ENCODE data around the gene CDON. TPM values are rescaled to one million over a fixed set of nuclear protein-coding genes. Genes with fewer than 3 reads are reported as not detected.

Gene CDON
- total and polyA plus RNA-seq, 2 donors (not counting 3 experiments of a cell fraction or from before 2014, with no cell fraction given), result 1.6 to 3.8 TPM

- no peak overlapping the region for H3K4me3 ChIP-seq (replicated peaks in 1 of 3; ENCODE audit: insufficient read depth in 1 of 3, low read depth in 1 of 3, low read length in 3 of 3)
- no peaks in the 10 kb centered on the region for H3K9me1 ChIP-seq (replicated peaks; ENCODE audit: control insufficient read depth, extremely low read depth, insufficient read depth, low read length)
- H3K36me3 ChIP-seq (ENCODE audit: control insufficient read depth in 2 of 2, extremely low read depth in 1 of 2, insufficient read depth in 2 of 2, low read length in 2 of 2), result no peaks in the 10 kb centered on the region
- H4K20me1 ChIP-seq (replicated peaks; ENCODE audit: control insufficient read depth, extremely low read depth, insufficient read depth, low read length), result no peaks in the 10 kb centered on the region
- TF ChIP-seq JUN (IDR thresholded peaks at IDR 0.05; ENCODE audit: borderline replicate concordance, insufficient read depth, insufficient read length, low read depth) (no peak), POLR2A (IDR thresholded peaks at IDR 0.05; ENCODE audit: low read depth, low read length) (no peak), CTCF (IDR thresholded peaks at IDR 0.05; ENCODE audit: extremely low read depth in 1 of 2, insufficient read depth in 1 of 2, low read depth in 1 of 2, low read length in 2 of 2) (no peak), MYC (IDR thresholded peaks at IDR 0.05; ENCODE audit: low read depth, low read length) (no peak), POLR2AphosphoS5 (IDR thresholded peaks at IDR 0.05; ENCODE audit: insufficient read depth, low read depth, low read length) (no peak), GATA2 (IDR thresholded peaks at IDR 0.05; ENCODE audit: insufficient read depth, insufficient read length, low read depth, low read length) (no peak), MAX (IDR thresholded peaks at IDR 0.05; ENCODE audit: insufficient read depth, insufficient read length) (no peak), EZH2 (IDR thresholded peaks at IDR 0.05; ENCODE audit: borderline replicate concordance, low read depth, low read length, severe bottlenecking) (no peak), FOS (IDR thresholded peaks at IDR 0.05; ENCODE audit: borderline replicate concordance, insufficient read depth, low read length) (no peak)
- no TSS peak for BruUV-seq (replicated peaks)
- no peaks in the 10 kb centered on the region for H3K79me2 ChIP-seq (ENCODE audit: control insufficient read depth, insufficient read depth, low read length)
- DNase-seq (ENCODE audit: low read depth, low spot score) (no peak), FAIRE-seq (no peak)
- H3K4me2 ChIP-seq (ENCODE audit: insufficient read depth, low read length), result no peak overlapping the region
- no peaks in the 10 kb centered on the region for H3K4me1 ChIP-seq (ENCODE audit: control insufficient read depth, extremely low read depth, insufficient read depth, low read length)
- H3K9ac ChIP-seq (replicated peaks; ENCODE audit: extremely low read depth, insufficient read depth, low read length), result no peak overlapping the region
- H3K27ac ChIP-seq (ENCODE audit: insufficient read depth, low read depth, low read length), result no peak overlapping the region
- dilution Hi-C loops (cut with MboI; ENCODE audit: extremely low pct_ligation_motif_present, low sequenced_read_pairs) (no loop called here), intact Hi-C loops (cut with micrococcal nuclease) (no loop called here)
- ChIA-PET CTCF (no interaction called here), POLR2A (no interaction called here)
- H2AFZ ChIP-seq (ENCODE audit: low read depth, low read length), result no peak overlapping the region
- H3K9me3 ChIP-seq (replicated peaks; ENCODE audit: control insufficient read depth, insufficient read depth, low read length), result no peaks in the 10 kb centered on the region
- H3K27me3 ChIP-seq (ENCODE audit: control insufficient read depth in 2 of 2, insufficient read depth in 2 of 2, low read length in 2 of 2), result peaks cover 0 to 2% of the 10 kb centered on the region in 2 experiments
Measured at GRCh38 chr11:126100716-126101115, 38.0 kb upstream of the CDON start.
